Prostate gland (tissue), 2 donors: ENCODE results near the gene KLHL25.

Source experiments
- CTCF ChIP-seq, 4 experiments: fragments of 200-600 bp in 2 of 4; fragments of 450-650 bp in 2 of 4; sonication (generic) in 2 of 4; IDR thresholded peaks; 1 replicate in 3 of 4; 2 replicates in 1 of 4; pipeline ENCODE4 v1.5.1; 2016 to 2019; ENCODE audit warnings: antibody characterized with exemption in 4 of 4, mild to moderate bottlenecking in 2 of 4, moderate library complexity in 2 of 4
- POLR2A ChIP-seq: fragments of 450-650 bp; IDR thresholded peaks from one replicate; pipeline ENCODE4 v1.6.1; 2016; ENCODE audit warnings: antibody characterized with exemption, mild to moderate bottlenecking

DNA sequence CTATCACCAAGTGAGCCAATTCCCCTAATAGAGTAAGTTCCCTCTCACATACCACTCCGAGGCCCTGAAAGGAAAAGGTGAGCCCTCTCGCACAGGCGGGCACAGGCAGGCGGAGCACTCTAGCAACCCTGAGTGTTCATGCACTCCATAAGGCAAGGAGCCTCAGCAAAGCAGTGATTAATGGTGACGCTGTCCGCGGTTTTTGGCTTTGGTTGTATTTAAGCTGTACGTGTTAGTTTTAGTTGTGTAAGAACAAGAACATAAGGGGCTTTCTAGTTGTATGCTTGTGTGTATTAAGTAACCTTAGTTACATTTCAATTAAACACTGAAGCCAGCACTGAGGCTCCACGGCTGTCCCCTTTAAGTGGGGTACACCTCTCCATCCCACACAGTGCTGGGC is 33.1 kb downstream of the KLHL25 start:
- no peak for TF ChIP-seq CTCF (IDR thresholded peaks at IDR 0.05)
- no peak for TF ChIP-seq POLR2A
